Body of pancreas (tissue), 4 donors: ENCODE measurements around the gene NCAM2.
"Not testable (repeated sequence)": the region's sequence is repeated elsewhere in the genome, so short reads cannot be mapped to it uniquely, and the experiment has no call there.

Source experiments
- POLR2A ChIP-seq, 3 donors: fragments of 450-650 bp; IDR thresholded peaks; one replicate each; pipeline ENCODE4 v1.6.1; 2016; ENCODE audit warnings: antibody characterized with exemption in 3 of 3, mild to moderate bottlenecking in 2 of 3
- TF ChIP-seq, protein P1 (sequence below), 7 experiments: fragments of 450-650 bp in 4 of 7; fragments of 200-600 bp in 3 of 7; sonication (generic) in 3 of 7; IDR thresholded peaks; one replicate each; pipeline ENCODE4 v1.5.1; 2016 to 2019; ENCODE audit warnings: antibody characterized with exemption in 7 of 7

DNA sequence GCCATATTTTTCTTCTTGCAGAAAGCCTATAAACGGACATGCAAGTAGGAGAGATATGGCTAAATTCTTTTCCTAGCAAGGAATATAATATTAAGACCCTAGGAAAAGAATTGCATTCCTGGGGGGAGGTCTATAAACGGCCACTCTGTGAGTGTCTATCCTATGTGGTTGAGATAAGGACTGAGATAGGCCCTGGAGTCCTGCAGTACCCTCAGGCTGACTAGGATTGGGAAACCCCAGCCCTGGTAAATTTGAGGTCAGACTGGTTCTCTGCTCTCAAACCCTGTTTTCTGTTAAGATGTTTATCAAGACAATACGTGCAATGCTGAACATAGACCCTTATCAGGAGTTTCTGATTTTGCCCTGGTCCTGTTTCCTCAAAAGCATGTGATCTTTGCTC, 404.0 kb downstream of the NCAM2 start:
- not testable (repeated sequence) for TF ChIP-seq POLR2A (IDR thresholded peaks at IDR 0.05)
- TF ChIP-seq, protein P1, sequence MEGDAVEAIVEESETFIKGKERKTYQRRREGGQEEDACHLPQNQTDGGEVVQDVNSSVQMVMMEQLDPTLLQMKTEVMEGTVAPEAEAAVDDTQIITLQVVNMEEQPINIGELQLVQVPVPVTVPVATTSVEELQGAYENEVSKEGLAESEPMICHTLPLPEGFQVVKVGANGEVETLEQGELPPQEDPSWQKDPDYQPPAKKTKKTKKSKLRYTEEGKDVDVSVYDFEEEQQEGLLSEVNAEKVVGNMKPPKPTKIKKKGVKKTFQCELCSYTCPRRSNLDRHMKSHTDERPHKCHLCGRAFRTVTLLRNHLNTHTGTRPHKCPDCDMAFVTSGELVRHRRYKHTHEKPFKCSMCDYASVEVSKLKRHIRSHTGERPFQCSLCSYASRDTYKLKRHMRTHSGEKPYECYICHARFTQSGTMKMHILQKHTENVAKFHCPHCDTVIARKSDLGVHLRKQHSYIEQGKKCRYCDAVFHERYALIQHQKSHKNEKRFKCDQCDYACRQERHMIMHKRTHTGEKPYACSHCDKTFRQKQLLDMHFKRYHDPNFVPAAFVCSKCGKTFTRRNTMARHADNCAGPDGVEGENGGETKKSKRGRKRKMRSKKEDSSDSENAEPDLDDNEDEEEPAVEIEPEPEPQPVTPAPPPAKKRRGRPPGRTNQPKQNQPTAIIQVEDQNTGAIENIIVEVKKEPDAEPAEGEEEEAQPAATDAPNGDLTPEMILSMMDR (IDR thresholded peaks at IDR 0.05), result not testable (repeated sequence)
